Gastrocnemius medialis (tissue), 4 donors: ENCODE measurements around the gene PNCK.

Experiments
- CTCF ChIP-seq, 5 experiments: fragments of 450-650 bp in 3 of 5; fragments of 200-600 bp in 2 of 5; sonication (generic) in 2 of 5; IDR thresholded peaks in 4 of 5; conservative IDR thresholded peaks in 1 of 5; 1 replicate in 4 of 5; 2 replicates in 1 of 5; pipeline ENCODE4 v1.5.1; 2016 to 2019; ENCODE audit warnings: antibody characterized with exemption in 5 of 5, mild to moderate bottlenecking in 3 of 5, moderate library complexity in 3 of 5
- POLR2A ChIP-seq, 2 donors: fragments of 450-650 bp; IDR thresholded peaks; one replicate each; pipeline ENCODE4 v1.6.1; 2017; ENCODE audit warnings: antibody characterized with exemption in 2 of 2, mild to moderate bottlenecking in 2 of 2, moderate library complexity in 2 of 2

- TF ChIP-seq POLR2A (IDR thresholded peaks at IDR 0.05) (no peak), CTCF (IDR thresholded peaks at IDR 0.05 in 4 of 5, conservative IDR thresholded peaks at IDR 0.05 in 1 of 5) (no peak)
Observed at GRCh38 chrX:153657161-153657560, 16.5 kb downstream of the PNCK start.
